DND-41 (cell line): ENCODE data around the gene PDE3A.
"Not testable (repeated sequence)": the region's sequence is repeated elsewhere in the genome, so short reads cannot be mapped to it uniquely, and the experiment has no call there.

Experiments used
- ATAC-seq: fragments of 200-7000 bp; cut with Tn5 transposase; 3 replicates; pipeline ENCODE4 v1.9.1; 2021; ENCODE audit warnings: low read depth; ENCODE audit not compliant: insufficient read depth
- DNase-seq: peaks from one replicate; pipeline ENCODE4 v3.0.0-alpha.2; 2020
- H2AFZ ChIP-seq: 2 replicates; pipeline ENCODE4 v1.6.0; 2012; ENCODE audit warnings: low read depth, low read length
- H3K27ac ChIP-seq: 2 replicates; pipeline ENCODE4 v1.5.1; 2012; ENCODE audit warnings: low read length, inconsistent platforms
- H3K27me3 ChIP-seq: fragments of 200-600 bp; sonication (generic); 2 replicates; pipeline ENCODE4 v1.6.0; 2012; ENCODE audit warnings: low read length, mild to moderate bottlenecking, inconsistent platforms; ENCODE audit not compliant: insufficient read depth, poor library complexity
- H3K36me3 ChIP-seq: 2 replicates; pipeline ENCODE4 v1.5.1; 2012; ENCODE audit warnings: low read length, inconsistent platforms; ENCODE audit not compliant: insufficient read depth
- H3K4me1 ChIP-seq: 2 replicates; pipeline ENCODE4 v1.5.1; 2012; ENCODE audit warnings: mild to moderate bottlenecking, low read length; ENCODE audit not compliant: insufficient read depth
- H3K4me2 ChIP-seq: 2 replicates; pipeline ENCODE4 v1.6.0; 2012; ENCODE audit warnings: mild to moderate bottlenecking, moderate library complexity, low read length, inconsistent platforms; ENCODE audit not compliant: insufficient read depth
- H3K4me3 ChIP-seq, 2 experiments: fragments of 200-600 bp in 1 of 2; shearing (Covaris generic) in 1 of 2; 2 replicates each; pipeline ENCODE4 v1.5.1; 2012 to 2016; ENCODE audit warnings: inconsistent platforms in 2 of 2, low read length in 2 of 2, mild to moderate bottlenecking in 2 of 2, low read depth in 1 of 2, moderate library complexity in 1 of 2
- H3K79me2 ChIP-seq: 2 replicates; pipeline ENCODE4 v1.6.0; 2012; ENCODE audit warnings: low read length, inconsistent platforms; ENCODE audit not compliant: insufficient read depth
- H3K9ac ChIP-seq: 2 replicates; pipeline ENCODE4 v1.6.0; 2012; ENCODE audit warnings: low read depth, mild to moderate bottlenecking, inconsistent platforms, low read length, moderate library complexity
- H3K9me3 ChIP-seq: 2 replicates; pipeline ENCODE4 v1.5.1; 2012; ENCODE audit warnings: low read length, moderate library complexity, mild to moderate bottlenecking, inconsistent platforms; ENCODE audit not compliant: insufficient read depth, severe bottlenecking
- H4K20me1 ChIP-seq: 2 replicates; pipeline ENCODE4 v1.6.0; 2012; ENCODE audit warnings: low read length; ENCODE audit not compliant: insufficient read depth
- EZH2 ChIP-seq: IDR thresholded peaks from 3 replicates; pipeline ENCODE4 v1.6.1; 2012; ENCODE audit warnings: borderline replicate concordance, low read depth, mild to moderate bottlenecking, moderate library complexity, low read length, inconsistent platforms; ENCODE audit not compliant: severe bottlenecking
- TF ChIP-seq, protein P1 (sequence below): IDR thresholded peaks from 2 replicates; pipeline ENCODE4 v1.5.1; 2012; ENCODE audit warnings: borderline replicate concordance, low read length, moderate library complexity, mild to moderate bottlenecking; ENCODE audit not compliant: poor library complexity, severe bottlenecking; ENCODE audit errors: extremely low read depth

Gene PDE3A

DNA sequence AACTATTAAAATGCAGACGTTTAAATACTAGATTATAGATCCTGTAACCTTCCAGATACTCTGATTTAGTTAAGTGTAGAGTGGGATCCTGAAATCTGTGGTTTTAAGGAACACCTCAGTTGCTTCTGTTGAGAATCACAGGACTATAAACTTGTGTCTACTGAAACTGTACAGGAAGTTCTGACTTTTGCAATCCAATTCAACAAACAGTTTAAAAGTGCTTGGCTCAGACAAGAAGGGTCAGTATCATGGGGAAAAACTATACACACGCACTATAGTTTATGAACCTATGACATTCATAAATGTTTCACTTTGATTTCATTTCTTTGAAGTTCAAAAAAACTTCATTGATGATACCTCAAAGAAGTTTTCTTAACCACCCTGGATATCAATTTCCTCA lies 13.8 kb downstream of the PDE3A start:
- Histone ChIP-seq H3K4me2 (no peak overlapping the region), H3K79me2 (no peaks in the 10 kb centered on the region), H3K27ac (no peak overlapping the region), H3K36me3 (no peaks in the 10 kb centered on the region), H4K20me1 (no peaks in the 10 kb centered on the region), H2AFZ (no peak overlapping the region), H3K9ac (no peak overlapping the region), H3K27me3 (no peaks in the 10 kb centered on the region), H3K4me1 (no peaks in the 10 kb centered on the region), H3K4me3 (no peak overlapping the region), H3K9me3 (no peaks in the 10 kb centered on the region)
- TF ChIP-seq EZH2, result no peak
- ATAC-seq (no peak), DNase-seq (no peak)

DNA sequence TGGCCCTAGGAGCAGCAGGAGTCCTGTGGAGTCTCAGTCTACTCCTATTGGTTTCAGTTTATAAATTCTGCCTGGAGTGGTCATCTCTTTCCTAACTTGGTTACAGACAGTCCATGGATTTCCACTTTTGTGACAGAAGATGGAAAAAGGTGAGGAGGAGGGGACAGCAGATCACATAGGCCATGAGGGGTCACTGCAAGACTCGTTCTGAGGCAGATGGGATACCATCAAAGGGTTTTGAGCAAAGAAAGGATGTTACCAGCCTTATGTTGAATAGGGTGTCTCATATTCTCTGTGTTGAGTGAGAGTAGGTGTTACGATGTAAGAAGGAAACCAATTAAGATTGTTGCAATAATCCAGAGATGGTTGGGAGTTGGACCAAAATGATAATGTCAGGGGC lies 15.3 kb downstream of the PDE3A start:
- no peak overlapping the region for H3K4me3 ChIP-seq
- no peaks in the 10 kb centered on the region for H3K79me2 ChIP-seq
- H3K9me3 ChIP-seq, result no peaks in the 10 kb centered on the region
- H3K4me1 ChIP-seq, result no peaks in the 10 kb centered on the region
- ATAC-seq (no peak), DNase-seq (no peak)
- H3K4me2 ChIP-seq, result no peak overlapping the region
- H3K9ac ChIP-seq, result no peak overlapping the region
- H4K20me1 ChIP-seq, result no peaks in the 10 kb centered on the region
- no peak overlapping the region for H2AFZ ChIP-seq
- no peak overlapping the region for H3K27ac ChIP-seq
- no peak for TF ChIP-seq EZH2
- TF ChIP-seq, protein P1, sequence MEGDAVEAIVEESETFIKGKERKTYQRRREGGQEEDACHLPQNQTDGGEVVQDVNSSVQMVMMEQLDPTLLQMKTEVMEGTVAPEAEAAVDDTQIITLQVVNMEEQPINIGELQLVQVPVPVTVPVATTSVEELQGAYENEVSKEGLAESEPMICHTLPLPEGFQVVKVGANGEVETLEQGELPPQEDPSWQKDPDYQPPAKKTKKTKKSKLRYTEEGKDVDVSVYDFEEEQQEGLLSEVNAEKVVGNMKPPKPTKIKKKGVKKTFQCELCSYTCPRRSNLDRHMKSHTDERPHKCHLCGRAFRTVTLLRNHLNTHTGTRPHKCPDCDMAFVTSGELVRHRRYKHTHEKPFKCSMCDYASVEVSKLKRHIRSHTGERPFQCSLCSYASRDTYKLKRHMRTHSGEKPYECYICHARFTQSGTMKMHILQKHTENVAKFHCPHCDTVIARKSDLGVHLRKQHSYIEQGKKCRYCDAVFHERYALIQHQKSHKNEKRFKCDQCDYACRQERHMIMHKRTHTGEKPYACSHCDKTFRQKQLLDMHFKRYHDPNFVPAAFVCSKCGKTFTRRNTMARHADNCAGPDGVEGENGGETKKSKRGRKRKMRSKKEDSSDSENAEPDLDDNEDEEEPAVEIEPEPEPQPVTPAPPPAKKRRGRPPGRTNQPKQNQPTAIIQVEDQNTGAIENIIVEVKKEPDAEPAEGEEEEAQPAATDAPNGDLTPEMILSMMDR, result no peak
- no peaks in the 10 kb centered on the region for H3K27me3 ChIP-seq
- no peaks in the 10 kb centered on the region for H3K36me3 ChIP-seq

DNA sequence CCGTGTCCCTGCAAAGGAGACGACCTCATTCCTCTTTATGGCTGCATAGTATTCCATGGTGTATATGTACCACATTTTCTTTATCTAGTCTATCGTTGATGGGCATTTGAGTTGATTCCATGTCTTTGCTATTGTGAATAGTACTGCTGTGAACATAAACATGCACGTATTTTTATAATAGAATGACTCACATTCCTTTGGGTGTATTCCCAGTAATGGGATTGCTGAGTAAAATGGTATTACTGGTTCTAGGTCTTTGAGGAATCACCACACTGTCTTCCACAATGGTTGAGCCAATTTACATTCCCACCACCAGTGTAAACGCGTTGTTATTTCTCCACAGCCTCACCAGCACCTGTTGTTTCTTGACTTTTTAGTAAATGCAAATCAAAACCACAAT lies 16.5 kb downstream of the PDE3A start:
- H3K4me1 ChIP-seq, DNase-seq, H3K9ac ChIP-seq, H3K79me2 ChIP-seq, H3K36me3 ChIP-seq, H3K27me3 ChIP-seq, H3K4me3 ChIP-seq, ATAC-seq, H3K27ac ChIP-seq, H3K9me3 ChIP-seq, H4K20me1 ChIP-seq, H3K4me2 ChIP-seq, H2AFZ ChIP-seq: not testable (repeated sequence)

DNA sequence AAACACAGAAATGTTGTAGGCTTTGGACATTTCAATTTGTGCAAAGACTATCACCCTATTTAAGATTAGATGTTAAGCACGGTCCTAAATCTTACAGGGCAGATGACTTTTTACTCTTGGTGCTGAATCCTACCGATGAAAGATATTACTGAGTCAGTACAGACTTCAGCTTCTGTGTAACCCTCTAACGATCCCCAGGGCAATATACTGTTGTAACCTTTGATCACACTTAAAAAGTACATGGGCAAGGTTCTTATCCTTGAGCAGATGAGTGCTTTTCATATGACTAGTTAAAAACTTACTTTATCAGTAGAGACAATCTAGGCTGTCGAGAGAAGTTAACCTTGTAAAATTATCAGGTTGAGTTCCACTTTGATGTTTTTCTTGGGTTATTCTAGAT lies 22.5 kb downstream of the PDE3A start:
- Histone ChIP-seq H4K20me1 (no peaks in the 10 kb centered on the region), H3K4me2 (no peak overlapping the region), H3K9ac (no peak overlapping the region), H3K79me2 (no peaks in the 10 kb centered on the region), H2AFZ (no peak overlapping the region), H3K9me3 (no peaks in the 10 kb centered on the region), H3K36me3 (no peaks in the 10 kb centered on the region), H3K4me1 (no peaks in the 10 kb centered on the region), H3K27me3 (no peaks in the 10 kb centered on the region), H3K27ac (no peak overlapping the region), H3K4me3 (no peak overlapping the region)
- ATAC-seq, result no peak
- TF ChIP-seq, protein P1, result no peak
- TF ChIP-seq EZH2, result no peak
- no peak for DNase-seq

DNA sequence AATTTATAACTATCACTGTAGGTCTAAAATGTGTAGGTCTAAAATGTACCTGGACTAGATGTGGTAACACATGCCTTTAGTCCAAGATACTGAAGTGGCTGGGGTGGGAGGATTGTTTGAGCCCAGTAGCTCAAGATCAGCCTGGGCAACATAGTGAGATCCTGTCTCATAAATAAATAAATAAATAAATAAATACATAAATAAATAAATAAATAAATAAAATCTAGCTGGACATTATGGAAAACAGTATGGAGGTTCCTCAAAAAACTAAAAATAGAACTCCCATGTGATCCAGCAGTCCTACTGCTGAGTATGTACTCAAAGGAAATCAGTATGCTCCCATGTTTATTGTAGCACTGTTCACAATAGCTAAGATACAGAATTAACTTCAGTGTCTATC lies 24.0 kb downstream of the PDE3A start:
- DNase-seq (no peak), ATAC-seq (no peak)
- no peaks in the 10 kb centered on the region for H3K9me3 ChIP-seq
- H3K4me3 ChIP-seq, result no peak overlapping the region
- H3K27ac ChIP-seq, result no peak overlapping the region
- no peaks in the 10 kb centered on the region for H3K4me1 ChIP-seq
- H3K27me3 ChIP-seq, result no peaks in the 10 kb centered on the region
- no peaks in the 10 kb centered on the region for H3K36me3 ChIP-seq
- H2AFZ ChIP-seq, result no peak overlapping the region
- H3K4me2 ChIP-seq, result no peak overlapping the region
- H3K79me2 ChIP-seq, result no peaks in the 10 kb centered on the region
- no peaks in the 10 kb centered on the region for H4K20me1 ChIP-seq
- no peak for TF ChIP-seq EZH2
- TF ChIP-seq, protein P1, result no peak
- no peak overlapping the region for H3K9ac ChIP-seq
